Right lobe of liver (tissue), 6 donors: ENCODE measurements around the gene ING3. TPM values are rescaled to one million over a fixed set of nuclear protein-coding genes. Genes with fewer than 3 reads are reported as not detected.

ENCODE experiments used
- ATAC-seq, 4 donors: fragments of 200-7000 bp; cut with Tn5 transposase; one replicate each; pipeline ENCODE4 v1.9.1; 2020; ENCODE audit warnings: mild to moderate bottlenecking in 4 of 4, moderate library complexity in 4 of 4
- DNase-seq, 3 donors: peaks; one replicate each; pipeline ENCODE4 v3.0.0-alpha.2; 2020
- H3K27ac ChIP-seq, 3 donors: fragments of 200-600 bp; one replicate each; pipeline ENCODE4 v1.8.0; 2022
- H3K27me3 ChIP-seq, 2 donors: fragments of 200-600 bp; one replicate each; pipeline ENCODE4 v1.8.0; 2022
- H3K36me3 ChIP-seq, 4 donors: fragments of 200-600 bp; sonication (generic) in 1 of 4; one replicate each; pipeline versions ENCODE4 v1.5.1 to v1.8.0; 2017 to 2022; ENCODE audit warnings: control low read depth in 1 of 4
- H3K4me1 ChIP-seq, 4 donors: fragments of 200-600 bp; sonication (generic) in 1 of 4; one replicate each; pipeline versions ENCODE4 v1.5.1 to v1.8.0; 2017 to 2022; ENCODE audit warnings: control low read depth in 1 of 4
- H3K4me3 ChIP-seq, 3 donors: fragments of 200-600 bp; one replicate each; pipeline ENCODE4 v1.8.0; 2022
- H3K9me3 ChIP-seq, 4 donors: fragments of 200-600 bp; sonication (generic) in 1 of 4; one replicate each; pipeline versions ENCODE4 v1.5.1 to v1.8.0; 2017 to 2022; ENCODE audit warnings: control low read depth in 1 of 4
- POLR2A ChIP-seq: fragments of 450-650 bp; IDR thresholded peaks from one replicate; pipeline ENCODE4 v1.6.1; 2017; ENCODE audit warnings: antibody characterized with exemption, mild to moderate bottlenecking
- WGBS: methylation state at CpG from one replicate; pipeline ENCODE4 v1.1.6; 2018; ENCODE audit warnings: low coverage, low lambda C conversion rate; ENCODE audit not compliant: insufficient coverage; ENCODE audit errors: missing lambda C conversion rate; 5-methylcytosine and 5-hydroxymethylcytosine counted together
- intact Hi-C, 2 donors: fragments of 100-400 bp; cut with DNase I; formaldehyde crosslinking; loops; one replicate each; pipeline versions ENCODE4 v1.11.2 to v1.14.1; 2022
- total RNA-seq, 6 experiments: library from RNA; depleted of rRNA in 2 of 6; stranded (reverse); fragments of >200 nt in 2 of 6; fragmentation: NEBNext Ultra II Directional in 3 of 6; extraction: Animal tissue kit (Norgen Biotek cat#: 25700) in 3 of 6; gene quantifications; one replicate each; pipeline versions ENCODE4 v1.1.0 to v1.2.4, GENCODE V29; 2016 to 2023
- TF ChIP-seq, protein P1 (sequence below), 4 donors: fragments of 200-600 bp in 3 of 4; fragments of 450-650 bp in 1 of 4; IDR thresholded peaks; one replicate each; pipeline versions ENCODE4 v1.5.1 to v1.8.0; 2016 to 2022; ENCODE audit warnings: antibody characterized with exemption in 4 of 4, mild to moderate bottlenecking in 2 of 4
- donor health status: DM: no; HTN: yes; CAD: no.
- donor health status: DM: no; HTN: no; CAD: no.
- donor health status: DM: no; HTN: no; CAD: no.
- donor health status: DM: no; HTN: yes; CAD: no.
- donor health status: DM: no; HTN: yes; CAD: no.

ING3 gene
- total RNA-seq, 6 experiments from 2014 or later: 4.5 to 6.5 (median 6.2) TPM

- 57% methylated on average over 1 of the region's 2 CpGs for WGBS
- intact Hi-C loops: no loop called here
- H3K4me1 ChIP-seq: peaks cover 0 to 35% (median 10%) of the 10 kb centered on the region in 4 donors
- ATAC-seq: peak; percentile 55 to 62 (median 59)
- H3K9me3 ChIP-seq: no peaks in the 10 kb centered on the region
- H3K4me3 ChIP-seq: no peak overlapping the region
- no peaks in the 10 kb centered on the region for H3K36me3 ChIP-seq
- H3K27ac ChIP-seq: no peak overlapping the region
- no peaks in the 10 kb centered on the region for H3K27me3 ChIP-seq
- DNase-seq: peak in 2 of 3 donors; percentile 34 to 74
- no peak for TF ChIP-seq POLR2A
- TF ChIP-seq, protein P1, sequence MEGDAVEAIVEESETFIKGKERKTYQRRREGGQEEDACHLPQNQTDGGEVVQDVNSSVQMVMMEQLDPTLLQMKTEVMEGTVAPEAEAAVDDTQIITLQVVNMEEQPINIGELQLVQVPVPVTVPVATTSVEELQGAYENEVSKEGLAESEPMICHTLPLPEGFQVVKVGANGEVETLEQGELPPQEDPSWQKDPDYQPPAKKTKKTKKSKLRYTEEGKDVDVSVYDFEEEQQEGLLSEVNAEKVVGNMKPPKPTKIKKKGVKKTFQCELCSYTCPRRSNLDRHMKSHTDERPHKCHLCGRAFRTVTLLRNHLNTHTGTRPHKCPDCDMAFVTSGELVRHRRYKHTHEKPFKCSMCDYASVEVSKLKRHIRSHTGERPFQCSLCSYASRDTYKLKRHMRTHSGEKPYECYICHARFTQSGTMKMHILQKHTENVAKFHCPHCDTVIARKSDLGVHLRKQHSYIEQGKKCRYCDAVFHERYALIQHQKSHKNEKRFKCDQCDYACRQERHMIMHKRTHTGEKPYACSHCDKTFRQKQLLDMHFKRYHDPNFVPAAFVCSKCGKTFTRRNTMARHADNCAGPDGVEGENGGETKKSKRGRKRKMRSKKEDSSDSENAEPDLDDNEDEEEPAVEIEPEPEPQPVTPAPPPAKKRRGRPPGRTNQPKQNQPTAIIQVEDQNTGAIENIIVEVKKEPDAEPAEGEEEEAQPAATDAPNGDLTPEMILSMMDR (IDR thresholded peaks at IDR 0.05): no peak
These were observed 45.9 kb downstream of the ING3 start for GRCh38 chr7:120996333-120996987.

DNA sequence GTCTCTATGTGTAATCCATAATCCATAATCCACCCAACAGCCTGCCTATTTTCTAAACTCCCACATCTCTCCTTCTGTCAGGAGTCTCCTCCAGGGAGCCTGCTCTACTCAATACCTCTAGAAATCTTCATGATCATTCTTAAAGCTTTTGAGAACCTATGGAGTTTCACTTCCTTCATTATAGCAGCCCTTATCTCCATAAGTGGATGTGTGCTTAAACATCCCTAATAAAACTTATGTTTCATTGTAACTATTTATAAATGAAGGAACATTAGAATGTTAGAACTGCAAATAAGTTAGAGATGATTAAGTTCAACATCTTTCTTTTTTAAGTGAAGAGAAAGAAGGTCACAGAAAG is 46.4 kb downstream of the ING3 start:
- no peak overlapping the region for H3K27ac ChIP-seq
- no peaks in the 10 kb centered on the region for H3K36me3 ChIP-seq
- no peaks in the 10 kb centered on the region for H3K27me3 ChIP-seq
- intact Hi-C loops: no loop called here
- peaks cover 0 to 38% (median 11%) of the 10 kb centered on the region in 4 donors for H3K4me1 ChIP-seq
- ATAC-seq (no peak), DNase-seq (no peak)
- TF ChIP-seq, protein P1 (IDR thresholded peaks at IDR 0.05): no peak
- H3K4me3 ChIP-seq: no peak overlapping the region
- no peaks in the 10 kb centered on the region for H3K9me3 ChIP-seq

DNA sequence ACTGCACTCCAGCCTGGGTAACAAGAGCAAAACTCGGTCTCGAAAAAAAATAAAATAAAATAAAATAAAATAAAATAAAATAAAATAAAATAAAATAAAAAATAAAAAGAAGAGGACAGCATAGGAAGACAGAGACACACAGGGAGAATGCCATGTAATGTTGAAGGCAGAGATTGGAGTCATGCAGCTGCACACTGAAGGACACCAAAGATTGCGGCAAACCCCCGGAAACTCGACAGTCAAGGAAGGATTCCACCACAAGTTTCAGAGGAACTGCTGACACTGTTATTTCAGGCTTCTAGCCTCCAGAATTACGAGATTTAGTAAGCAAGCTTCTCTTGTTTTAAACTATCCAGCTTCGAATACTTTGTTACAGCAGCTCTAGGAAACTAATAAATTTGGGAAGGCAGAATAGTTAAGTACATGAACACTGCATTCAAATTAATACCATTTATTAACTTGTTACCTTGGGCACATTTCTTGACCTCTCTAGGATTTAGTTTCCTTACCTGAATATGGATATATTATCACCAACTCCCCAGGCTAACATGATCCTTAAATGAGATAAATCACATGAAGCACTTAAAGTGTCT is 47.4 kb downstream of the ING3 start:
- Histone ChIP-seq H3K27ac (no peak overlapping the region), H3K27me3 (no peaks in the 10 kb centered on the region), H3K9me3 (no peaks in the 10 kb centered on the region), H3K4me1 (peaks cover 0 to 39% (median 16%) of the 10 kb centered on the region in 4 donors), H3K4me3 (no peak overlapping the region), H3K36me3 (no peaks in the 10 kb centered on the region)
- ATAC-seq: peak in 1 of 4 donors; percentile 15
- TF ChIP-seq, protein P1 (IDR thresholded peaks at IDR 0.05): no peak
- no peak for TF ChIP-seq POLR2A
- DNase-seq: no peak
- 69% methylated on average over 7 of the region's 7 CpGs for WGBS
- intact Hi-C loops: no loop called here

DNA sequence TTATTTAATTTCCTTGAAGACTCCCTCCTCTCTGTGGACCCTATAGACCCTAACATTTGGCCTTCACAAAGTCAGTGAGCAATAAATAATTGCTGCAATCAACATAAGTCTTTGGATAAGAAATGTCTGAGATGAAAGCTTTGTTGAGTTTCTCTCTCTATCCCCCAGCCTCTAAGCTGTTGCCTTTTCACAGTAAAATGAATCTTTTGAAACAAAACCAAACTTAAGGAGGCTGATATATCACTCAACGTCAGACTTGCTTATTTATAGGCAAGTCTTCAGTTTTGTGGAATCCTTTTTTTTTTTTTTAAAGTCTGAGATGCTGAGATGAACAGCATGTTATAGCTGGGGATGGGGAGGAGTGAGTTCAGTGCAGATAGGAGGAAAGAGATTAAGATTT is 47.9 kb downstream of the ING3 start:
- Histone ChIP-seq H3K4me3 (no peak overlapping the region), H3K9me3 (no peaks in the 10 kb centered on the region), H3K27me3 (no peaks in the 10 kb centered on the region), H3K27ac (no peak overlapping the region), H3K4me1 (peaks cover 0 to 39% (median 18%) of the 10 kb centered on the region in 4 donors), H3K36me3 (no peaks in the 10 kb centered on the region)
- ATAC-seq (no peak), DNase-seq (no peak)
- intact Hi-C loops: no loop called here
- 41% methylated on average over 1 of the region's 1 CpG for WGBS
- TF ChIP-seq, protein P1 (IDR thresholded peaks at IDR 0.05): no peak
- TF ChIP-seq POLR2A: no peak
